Measurements from ENCODE around the gene TMEM117. TPM values are rescaled to one million over a fixed set of nuclear protein-coding genes. Genes with fewer than 3 reads are reported as not detected.

The TMEM117 gene
- total RNA-seq, 1 experiment from 2014 or later: 4.3 TPM

DNA sequence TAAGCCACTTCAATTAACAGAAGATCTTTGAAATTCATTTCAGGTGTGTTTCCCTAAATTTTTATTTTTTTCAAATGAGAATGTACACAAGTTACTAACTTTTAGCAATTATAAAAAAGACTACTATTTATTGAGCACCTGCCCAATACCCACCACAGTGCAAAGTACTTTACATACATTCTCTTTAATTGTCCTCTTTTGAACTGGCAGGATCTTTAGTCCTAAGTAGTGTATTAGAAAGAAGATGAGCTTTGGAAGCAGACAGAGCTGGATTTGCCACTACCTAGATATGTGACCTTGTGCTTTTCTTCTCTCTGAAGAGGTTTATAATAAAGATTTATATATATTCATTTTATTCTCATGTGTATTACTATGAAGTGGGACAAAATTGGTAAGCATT is 63.7 kb downstream of the TMEM117 start:
- DNase-seq: no peak
- Histone ChIP-seq H3K27me3 (no peaks in the 10 kb centered on the region), H3K36me3 (no peaks in the 10 kb centered on the region), H3K4me3 (no peak overlapping the region), H3K9me3 (0 out of 2 replicates have a peak, but pooled peaks cover 2% of the 10 kb centered on the region)

DNA sequence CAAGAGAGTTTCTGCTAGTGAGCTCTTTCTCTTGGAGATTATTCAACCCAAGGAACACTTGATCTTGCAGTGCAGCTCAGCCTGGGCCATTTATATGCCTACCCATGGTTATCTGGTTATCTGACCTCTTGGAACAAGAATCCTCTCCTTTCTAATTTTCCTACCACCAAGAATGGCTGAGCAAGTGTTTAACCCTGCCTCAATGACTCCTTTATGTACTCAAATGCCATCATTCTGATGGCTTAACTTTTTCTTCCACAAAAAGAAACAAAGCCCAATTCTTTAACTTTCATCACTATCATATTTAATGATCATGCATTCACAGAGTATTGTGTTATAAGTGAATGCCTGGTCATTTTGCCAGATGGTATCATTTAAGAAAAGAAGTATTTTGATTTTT is 67.8 kb downstream of the TMEM117 start:
- no peaks in the 10 kb centered on the region for H3K9me3 ChIP-seq
- H3K4me3 ChIP-seq: no peak overlapping the region
- H3K27me3 ChIP-seq: no peaks in the 10 kb centered on the region
- no peaks in the 10 kb centered on the region for H3K36me3 ChIP-seq
- no peak for DNase-seq

DNA sequence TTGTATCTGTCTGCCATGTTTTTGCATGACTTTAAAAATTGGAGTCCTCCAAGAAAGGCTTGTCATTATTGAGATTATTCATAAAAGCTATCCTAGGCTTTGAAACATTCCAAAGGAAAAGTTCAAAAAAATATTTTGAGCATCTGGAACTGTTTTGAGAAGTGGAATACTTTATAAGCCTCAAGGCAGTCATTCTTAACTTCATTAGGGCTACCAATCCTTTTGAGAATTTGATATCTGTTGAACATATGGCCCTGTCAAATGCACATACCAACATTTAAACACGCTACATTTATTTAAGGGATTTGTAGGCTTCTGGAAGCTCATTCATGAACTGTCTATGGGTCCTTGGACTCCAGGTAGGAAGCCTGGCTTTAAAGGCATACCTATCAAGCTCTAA is 77.0 kb downstream of the TMEM117 start:
- H3K9me3 ChIP-seq: no peaks in the 10 kb centered on the region
- no peak for DNase-seq
- no peaks in the 10 kb centered on the region for H3K36me3 ChIP-seq
- H3K4me3 ChIP-seq: no peak overlapping the region
- no peaks in the 10 kb centered on the region for H3K27me3 ChIP-seq

DNA sequence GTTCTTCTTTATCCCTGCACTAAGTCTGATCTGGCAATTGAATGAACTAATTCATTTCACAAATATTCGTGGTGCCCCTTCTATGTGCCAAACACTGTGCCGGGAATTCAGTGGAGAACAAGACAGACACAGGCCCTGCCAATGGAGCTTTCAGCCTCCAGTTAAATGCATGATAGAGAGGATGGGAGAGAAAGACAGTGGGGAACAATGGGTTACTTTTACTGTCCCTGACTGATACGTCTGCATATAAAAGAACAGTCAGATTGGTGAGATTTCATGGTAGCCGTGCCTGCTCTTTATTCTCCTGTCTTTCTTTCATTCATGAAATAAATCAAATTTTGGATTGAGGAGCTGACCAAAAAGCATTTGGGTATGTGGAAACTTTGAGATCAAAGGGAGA is 78.5 kb downstream of the TMEM117 start:
- no peaks in the 10 kb centered on the region for H3K36me3 ChIP-seq
- no peak for DNase-seq
- no peaks in the 10 kb centered on the region for H3K9me3 ChIP-seq
- no peak overlapping the region for H3K4me3 ChIP-seq
- no peaks in the 10 kb centered on the region for H3K27me3 ChIP-seq

DNA sequence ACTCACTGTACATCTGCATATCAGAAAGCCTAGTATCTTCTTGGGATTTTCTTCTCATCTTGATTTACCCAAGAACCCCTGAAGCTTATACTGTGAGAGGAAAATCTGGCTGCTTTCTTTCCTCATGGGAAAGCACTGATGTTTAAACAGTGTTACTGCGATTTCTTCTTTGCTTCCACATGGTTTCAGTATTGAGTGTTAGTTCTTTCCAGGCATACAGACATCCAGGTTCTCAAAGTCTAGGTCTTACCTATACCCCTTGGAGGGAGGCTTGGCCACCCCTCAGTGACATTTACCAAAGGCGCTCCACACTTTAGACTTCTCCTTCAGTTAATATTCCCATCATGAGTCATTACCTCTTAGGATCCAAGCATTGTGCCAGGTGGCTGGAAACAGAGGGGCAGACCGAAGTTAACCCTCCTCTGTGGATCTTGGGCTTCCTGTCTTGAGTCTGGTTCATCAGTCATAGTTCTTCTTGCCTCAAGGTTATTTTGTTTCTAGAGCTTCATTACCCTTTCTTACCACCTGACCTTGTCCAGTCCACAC is 79.1 kb downstream of the TMEM117 start:
- Histone ChIP-seq H3K36me3 (no peaks in the 10 kb centered on the region), H3K9me3 (no peaks in the 10 kb centered on the region), H3K4me3 (no peak overlapping the region), H3K27me3 (no peaks in the 10 kb centered on the region)
- no peak for DNase-seq

DNA sequence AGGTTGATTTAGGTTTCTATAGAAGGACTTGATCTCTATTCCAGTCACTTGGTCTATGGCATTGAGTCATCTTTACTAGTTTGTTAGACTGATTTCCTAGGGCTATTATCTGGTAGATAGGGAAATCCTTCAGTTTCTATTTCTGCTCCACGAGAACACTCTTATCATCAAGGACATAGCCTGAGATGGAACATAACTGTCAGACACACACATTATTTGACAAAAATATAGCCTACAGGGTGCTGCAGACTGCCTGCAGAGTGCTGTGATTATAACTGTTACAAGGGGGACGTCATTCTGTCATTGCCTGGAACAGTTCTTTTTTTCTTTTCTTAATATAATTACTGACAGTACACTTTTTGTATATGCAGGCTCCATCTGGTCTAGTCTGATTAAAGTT is 82.0 kb downstream of the TMEM117 start:
- no peak for DNase-seq
- no peak overlapping the region for H3K4me3 ChIP-seq
- no peaks in the 10 kb centered on the region for H3K36me3 ChIP-seq
- H3K27me3 ChIP-seq: no peaks in the 10 kb centered on the region
- H3K9me3 ChIP-seq: no peaks in the 10 kb centered on the region

DNA sequence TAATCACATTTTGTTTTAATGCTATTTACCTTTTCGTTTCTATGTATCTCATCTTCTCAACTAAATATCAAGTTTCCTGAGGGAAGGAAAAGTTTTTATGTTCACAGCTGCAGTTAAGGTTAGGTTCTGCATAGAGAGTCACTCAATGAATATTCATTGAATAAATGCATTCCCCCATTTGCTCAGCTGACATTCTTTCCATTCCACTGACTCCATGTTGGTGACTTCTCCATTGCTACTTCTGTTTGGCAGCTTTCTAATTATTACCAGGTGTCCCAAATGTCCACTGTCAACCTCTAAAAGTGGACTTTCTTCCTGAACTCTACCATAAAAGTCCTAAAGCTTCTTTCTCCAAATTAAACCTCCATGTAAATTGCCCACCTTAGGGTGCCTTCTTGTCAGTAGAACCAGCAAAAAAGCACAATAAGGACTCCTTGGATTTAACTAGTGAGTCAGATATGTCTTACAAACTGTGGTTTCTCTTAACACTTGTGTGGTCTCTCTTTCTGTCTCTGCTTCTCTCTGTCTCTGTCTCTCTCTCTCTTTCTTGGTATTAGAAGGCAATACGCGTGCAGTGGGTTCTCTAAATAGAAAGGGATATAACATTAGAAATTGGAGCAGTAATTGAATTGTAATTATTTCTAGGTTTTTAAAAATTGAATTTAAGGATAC is 85.9 kb downstream of the TMEM117 start:
- no peak for DNase-seq
- no peaks in the 10 kb centered on the region for H3K27me3 ChIP-seq
- H3K36me3 ChIP-seq: no peaks in the 10 kb centered on the region
- H3K4me3 ChIP-seq: no peak overlapping the region
- no peaks in the 10 kb centered on the region for H3K9me3 ChIP-seq

DNA sequence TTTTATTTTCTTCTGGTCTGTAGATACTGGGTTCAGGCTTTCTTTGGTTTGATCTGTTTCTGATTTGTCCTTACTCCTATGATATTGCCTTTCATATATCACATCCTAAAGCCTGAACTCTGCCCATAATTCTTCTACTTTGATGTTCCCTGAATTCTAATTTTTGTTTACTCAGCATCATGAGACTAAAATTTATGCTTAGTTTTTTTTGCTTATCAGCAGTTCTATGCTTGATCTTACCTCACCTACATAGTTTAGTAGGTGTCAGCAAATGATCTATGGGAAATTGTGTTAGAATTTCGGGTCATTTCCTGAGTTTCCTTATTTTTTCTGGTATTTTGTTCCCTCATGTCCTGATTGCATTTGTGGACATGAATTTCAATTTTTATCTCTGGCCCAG is 94.2 kb downstream of the TMEM117 start:
- H3K9me3 ChIP-seq: peaks cover 4% of the 10 kb centered on the region; the same call in 1 of the 2 replicates
- H3K27me3 ChIP-seq: no peaks in the 10 kb centered on the region
- no peaks in the 10 kb centered on the region for H3K36me3 ChIP-seq
- H3K4me3 ChIP-seq: no peak overlapping the region
- DNase-seq: no peak

DNA sequence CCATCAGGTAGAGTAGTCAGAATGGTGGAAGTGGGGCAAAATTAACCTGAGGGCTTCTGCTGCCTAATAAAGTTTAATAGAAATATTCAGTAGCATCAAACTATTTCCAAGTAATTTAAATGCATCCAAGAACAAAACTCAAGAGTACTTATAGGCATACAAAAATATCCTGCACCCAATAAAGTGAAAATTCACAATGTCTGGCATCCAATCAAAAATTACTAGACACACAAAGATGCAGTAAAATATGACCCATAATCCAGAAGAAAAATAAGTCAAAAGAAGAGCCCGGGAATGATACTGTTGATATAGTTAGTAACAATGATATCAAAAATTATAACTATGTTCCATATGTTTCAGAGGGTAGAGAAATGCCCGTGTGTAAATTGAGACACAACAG is 95.3 kb downstream of the TMEM117 start:
- Histone ChIP-seq H3K27me3 (no peaks in the 10 kb centered on the region), H3K9me3 (peaks cover 4% of the 10 kb centered on the region; the same call in 1 of the 2 replicates)
- DNase-seq: no peak

DNA sequence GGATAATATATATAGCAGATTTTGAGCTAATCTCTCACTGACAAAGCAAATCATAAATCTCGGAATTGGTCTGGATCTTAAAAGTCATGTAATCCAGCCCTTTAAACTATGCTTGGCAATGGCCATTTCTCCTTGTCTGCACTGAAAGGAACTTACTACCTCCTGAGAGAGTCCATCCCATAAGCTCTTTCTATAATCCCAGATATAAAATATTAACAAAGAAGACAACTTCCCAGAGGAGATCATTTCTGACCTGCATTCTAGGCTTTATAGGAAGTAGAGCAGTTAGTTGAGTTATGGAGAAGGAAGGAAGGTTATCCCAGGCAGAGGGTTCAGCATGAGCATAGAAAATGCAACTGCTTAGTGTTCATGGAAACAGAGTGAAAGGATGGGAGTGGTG is 99.7 kb downstream of the TMEM117 start:
- no peaks in the 10 kb centered on the region for H3K27me3 ChIP-seq
- H3K36me3 ChIP-seq: no peaks in the 10 kb centered on the region
- peaks cover 4% of the 10 kb centered on the region; the same call in 1 of the 2 replicates for H3K9me3 ChIP-seq
- no peak overlapping the region for H3K4me3 ChIP-seq
- DNase-seq: no peak

More for the DNA sequence above, 95.3 kb downstream of the TMEM117 start:
- Histone ChIP-seq H3K4me3 (no peak overlapping the region), H3K36me3 (no peaks in the 10 kb centered on the region)

DNA sequence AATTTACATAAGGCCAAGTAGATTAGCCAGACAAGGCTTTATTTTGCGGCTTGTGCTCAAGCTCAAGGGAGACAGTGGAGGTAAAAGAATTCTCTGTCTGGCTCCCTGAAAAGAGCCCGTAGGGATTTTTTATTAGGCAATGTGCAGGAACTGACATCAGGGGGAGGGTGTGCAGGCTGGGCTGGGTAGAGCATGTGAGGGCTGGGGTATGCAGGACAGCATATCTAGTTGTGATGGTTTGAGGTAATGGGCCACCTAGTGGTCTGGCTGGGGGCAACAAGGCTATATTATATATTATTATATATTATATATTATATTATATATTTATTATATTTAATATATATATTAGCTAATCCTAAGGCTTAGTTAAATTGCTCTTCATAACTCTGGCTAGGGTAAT is 102.1 kb downstream of the TMEM117 start:
- H3K36me3 ChIP-seq: no peaks in the 10 kb centered on the region
- DNase-seq: peak; percentile 12
- no peaks in the 10 kb centered on the region for H3K27me3 ChIP-seq
- no peak overlapping the region for H3K4me3 ChIP-seq
- H3K9me3 ChIP-seq: no peaks in the 10 kb centered on the region

DNA sequence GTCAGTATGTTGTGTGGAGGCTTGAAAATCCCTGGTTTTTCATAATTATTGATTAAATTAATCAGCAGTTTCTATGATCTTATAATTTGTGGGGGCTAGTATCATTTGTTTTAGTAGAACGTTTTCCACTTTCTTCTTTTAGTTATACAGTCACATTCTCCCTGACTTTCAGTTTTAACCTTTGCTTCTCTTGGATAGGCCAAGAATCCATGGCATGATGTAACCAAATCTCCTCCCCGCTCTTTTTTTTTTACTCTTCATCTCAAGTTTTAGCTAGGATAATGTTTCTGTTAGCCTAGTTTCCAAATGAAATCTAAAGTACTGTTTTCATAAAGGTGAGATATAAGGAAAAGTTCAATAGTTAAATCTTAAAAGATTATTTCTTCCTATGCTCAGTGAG is 106.5 kb downstream of the TMEM117 start:
- Histone ChIP-seq H3K36me3 (no peaks in the 10 kb centered on the region), H3K4me3 (no peak overlapping the region), H3K9me3 (no peaks in the 10 kb centered on the region), H3K27me3 (no peaks in the 10 kb centered on the region)
- no peak for DNase-seq

DNA sequence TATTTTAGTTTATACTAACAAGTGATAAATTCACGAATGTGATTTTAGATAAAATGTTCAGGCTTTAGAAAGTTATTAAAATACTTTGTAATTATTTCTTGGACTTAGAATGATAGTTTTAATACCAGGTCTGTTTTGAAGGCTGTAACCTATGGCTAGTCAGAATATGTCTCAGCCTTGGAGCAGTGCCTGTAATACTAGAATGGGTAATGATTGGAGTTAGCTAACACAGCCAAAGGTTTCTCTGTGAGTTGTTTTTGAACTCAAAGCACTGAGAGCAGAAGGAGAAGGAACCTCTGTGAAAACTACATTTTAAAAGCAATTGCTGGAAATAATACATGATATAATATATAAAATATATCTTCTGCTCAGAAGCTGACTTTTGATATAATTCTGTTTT is 110.1 kb downstream of the TMEM117 start:
- Histone ChIP-seq H3K27me3 (no peaks in the 10 kb centered on the region), H3K4me3 (no peak overlapping the region), H3K9me3 (no peaks in the 10 kb centered on the region), H3K36me3 (no peaks in the 10 kb centered on the region)
- no peak for DNase-seq

DNA sequence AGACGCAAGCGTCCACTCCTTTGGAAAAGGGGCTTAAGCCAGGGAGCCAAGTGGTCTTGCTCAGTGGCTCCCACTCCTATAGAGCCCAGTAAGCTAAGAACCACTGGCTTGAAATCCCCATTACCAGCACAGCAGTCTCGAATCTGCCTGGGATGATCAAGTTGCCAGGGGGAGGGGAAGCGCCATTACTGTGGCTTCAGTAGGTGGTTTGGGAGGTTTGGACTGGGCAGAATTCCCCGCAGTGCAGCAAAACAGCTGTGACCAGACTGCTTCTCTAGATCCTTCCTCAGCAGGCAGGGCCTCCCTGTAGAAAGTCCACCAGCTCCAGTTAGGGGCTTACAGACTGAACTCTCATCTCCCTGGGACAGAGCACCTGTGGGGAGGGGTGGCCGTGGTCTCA is 115.4 kb downstream of the TMEM117 start:
- DNase-seq: no peak
- no peaks in the 10 kb centered on the region for H3K27me3 ChIP-seq
- H3K9me3 ChIP-seq: peaks cover 7% of the 10 kb centered on the region; the same call in 1 of the 2 replicates
- H3K4me3 ChIP-seq: no peak overlapping the region
- no peaks in the 10 kb centered on the region for H3K36me3 ChIP-seq

DNA sequence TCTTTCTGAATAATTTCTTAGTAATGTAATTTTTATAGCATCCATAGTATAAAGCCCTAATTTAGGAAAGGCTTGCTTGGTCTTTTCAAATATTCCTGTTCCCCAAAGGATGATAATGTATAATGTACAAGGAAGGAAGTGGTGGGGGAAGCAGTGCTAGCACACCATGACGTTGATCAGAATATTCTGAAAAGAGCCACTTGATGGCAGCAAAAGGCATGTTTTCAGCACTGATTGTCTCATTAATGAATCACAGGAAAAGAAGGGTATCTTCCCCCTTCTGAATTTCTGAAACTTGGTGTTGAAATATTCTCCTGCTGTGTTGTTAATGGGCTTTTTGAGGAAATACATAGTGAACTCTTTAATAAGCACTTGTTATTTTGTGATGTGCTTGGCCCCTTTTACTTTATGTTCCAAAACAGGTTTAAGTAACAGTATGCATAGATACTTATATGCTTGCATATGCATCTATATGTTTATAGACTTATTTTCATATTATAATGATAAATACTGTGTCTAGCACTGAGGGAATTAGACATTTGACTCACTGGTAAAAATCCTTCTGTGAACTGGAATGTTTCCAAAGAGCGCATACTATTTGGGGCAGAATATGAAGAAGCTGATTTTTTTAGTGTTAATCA is 122.0 kb downstream of the TMEM117 start:
- Histone ChIP-seq H3K36me3 (no peaks in the 10 kb centered on the region), H3K4me3 (no peak overlapping the region), H3K9me3 (peaks cover 4% of the 10 kb centered on the region; the same call in 1 of the 2 replicates), H3K27me3 (no peaks in the 10 kb centered on the region)
- peak; percentile 6 for DNase-seq

DNA sequence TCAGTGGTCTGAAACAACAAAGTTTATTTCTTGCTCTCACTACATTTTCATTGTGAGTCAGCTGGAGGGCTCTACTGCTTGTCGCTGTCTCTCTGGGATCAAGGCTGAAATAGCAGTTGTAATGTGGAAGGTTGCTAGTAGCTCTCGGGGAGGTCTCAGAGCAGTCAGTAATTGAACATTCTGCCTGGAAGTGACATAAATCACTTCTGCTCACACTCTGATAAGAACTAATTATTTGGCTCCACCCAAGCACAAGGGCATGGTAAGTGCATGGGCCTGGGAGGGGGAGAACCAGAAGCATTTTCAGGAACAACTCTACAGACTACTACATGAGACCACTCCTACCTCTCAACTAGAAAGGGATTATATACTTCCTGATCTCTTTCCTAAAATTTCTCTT is 128.2 kb downstream of the TMEM117 start:
- no peaks in the 10 kb centered on the region for H3K36me3 ChIP-seq
- no peak for DNase-seq
- no peak overlapping the region for H3K4me3 ChIP-seq
- H3K27me3 ChIP-seq: no peaks in the 10 kb centered on the region
- H3K9me3 ChIP-seq: no peaks in the 10 kb centered on the region

DNA sequence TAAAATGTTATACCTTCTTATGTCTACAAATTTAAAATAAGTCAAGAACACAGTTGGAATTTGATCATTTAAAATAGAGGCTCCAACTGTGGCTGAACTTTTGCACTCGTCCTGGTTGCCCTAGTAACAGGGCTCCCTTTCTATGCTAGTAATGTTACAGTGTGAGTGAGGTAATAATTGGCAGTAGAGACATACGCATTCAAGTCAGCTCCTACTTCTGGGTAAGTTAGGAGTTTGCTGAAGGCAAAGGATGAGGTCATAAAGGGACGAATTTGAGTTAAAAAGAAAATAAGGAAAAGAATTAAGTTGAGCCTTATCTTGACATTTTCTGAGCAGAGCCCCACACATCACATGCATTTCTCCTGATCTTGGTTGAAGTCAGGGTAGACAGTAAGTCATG is 129.1 kb downstream of the TMEM117 start:
- Histone ChIP-seq H3K4me3 (no peak overlapping the region), H3K9me3 (no peaks in the 10 kb centered on the region), H3K36me3 (no peaks in the 10 kb centered on the region), H3K27me3 (no peaks in the 10 kb centered on the region)
- DNase-seq: peak; percentile 31

DNA sequence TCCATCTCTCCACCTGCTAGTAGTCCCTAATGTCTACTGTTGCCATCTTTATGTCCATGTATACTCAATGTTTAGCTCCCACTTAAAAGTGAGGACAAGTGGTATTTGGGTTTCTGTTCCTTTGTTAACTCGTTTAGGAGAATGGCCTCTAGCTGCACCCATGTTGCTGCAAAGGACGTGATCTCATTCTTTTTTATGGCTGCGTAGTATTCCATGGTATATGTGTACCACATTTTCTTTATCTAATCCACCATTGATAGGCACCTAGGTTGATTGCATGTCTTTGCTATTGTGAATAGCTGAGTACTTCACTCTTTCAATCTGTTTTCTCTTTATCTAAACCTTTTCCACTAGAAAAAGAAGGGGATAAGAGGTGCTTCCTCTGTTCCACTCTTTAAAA is 130.0 kb downstream of the TMEM117 start:
- no peaks in the 10 kb centered on the region for H3K36me3 ChIP-seq
- H3K4me3 ChIP-seq: no peak overlapping the region
- no peaks in the 10 kb centered on the region for H3K9me3 ChIP-seq
- no peak for DNase-seq
- no peaks in the 10 kb centered on the region for H3K27me3 ChIP-seq

Measured in MG63 (cell line).